Stomach (tissue), 9 donors: ENCODE measurements around the gene WDR77. TPM values are rescaled to one million over a fixed set of nuclear protein-coding genes. Genes with fewer than 3 reads are reported as not detected.
A peak's percentile ranks its signal among the peaks of the same experiment; 100 is the strongest.

ENCODE experiments used
- DNase-seq, 2 donors: peaks; one replicate each; pipeline versions ENCODE4 v3.0.0 to v3.0.0-alpha.2; 2013 to 2019
- H3K27ac ChIP-seq, 5 donors: fragments of 200-600 bp in 4 of 5; sonication (generic) in 4 of 5; one replicate each; pipeline ENCODE4 v1.5.1; 2013 to 2019; ENCODE audit warnings: mild to moderate bottlenecking in 1 of 5, moderate library complexity in 1 of 5
- H3K27me3 ChIP-seq, 3 donors: fragments of 200-600 bp; sonication (generic); one replicate each; pipeline ENCODE4 v1.5.1; 2017 to 2019; ENCODE audit warnings: mixed run types in 1 of 3
- H3K36me3 ChIP-seq, 4 donors: fragments of 200-600 bp; sonication (generic); 1 replicate in 3 of 4; 2 replicates in 1 of 4; pipeline ENCODE4 v1.5.1; 2016 to 2019
- H3K4me1 ChIP-seq, 4 donors: fragments of 200-600 bp; sonication (generic); one replicate each; pipeline ENCODE4 v1.5.1; 2016 to 2019
- H3K4me3 ChIP-seq, 4 donors: fragments of 200-600 bp; sonication (generic) in 3 of 4; one replicate each; pipeline ENCODE4 v1.5.1; 2016 to 2019; ENCODE audit warnings: mild to moderate bottlenecking in 1 of 4
- H3K9me3 ChIP-seq, 4 donors: fragments of 200-600 bp; sonication (generic); one replicate each; pipeline ENCODE4 v1.5.1; 2016 to 2019
- EP300 ChIP-seq: sonication (generic); formaldehyde crosslinking; IDR thresholded peaks from one replicate; pipeline ENCODE4 v1.6.1; 2017; ENCODE audit warnings: antibody characterized with exemption
- POLR2A ChIP-seq, 4 donors: fragments of 450-650 bp; IDR thresholded peaks; one replicate each; pipeline ENCODE4 v1.6.1; 2016; ENCODE audit warnings: antibody characterized with exemption in 4 of 4, control low read depth in 2 of 4, mild to moderate bottlenecking in 1 of 4, moderate library complexity in 1 of 4
- POLR2AphosphoS5 ChIP-seq, 3 donors: sonication (generic); formaldehyde crosslinking; IDR thresholded peaks; one replicate each; pipeline ENCODE4 v1.6.1; 2016; ENCODE audit warnings: antibody characterized with exemption in 3 of 3
- WGBS, 5 donors: extraction: QIAGEN DNeasy Blood & Tissue Kit in 3 of 5; methylation state at CpG; one replicate each; pipeline versions ENCODE4 v1.1.5 to v1.1.7; 2013 to 2018; 5-methylcytosine and 5-hydroxymethylcytosine counted together
- intact Hi-C: fragments of 100-400 bp; cut with DNase I; formaldehyde crosslinking; loops from one replicate; pipeline ENCODE4 v1.15.1; 2023; ENCODE audit warnings: low total_unique reads
- polyA plus RNA-seq, 3 donors: library from polyadenylated mRNA; stranded (reverse); fragments of 200-250 nt; gene quantifications; one replicate each; pipeline ENCODE4 v1.2.3, GENCODE V29; 2013
- small RNA-seq, 4 donors: library from RNA; depleted of rRNA; stranded (forward); fragments of <200 nt; gene quantifications; one replicate each; pipeline ENCODE3, GENCODE V24; 2016
- total RNA-seq, 5 donors: library from RNA; depleted of rRNA; stranded (reverse); fragments of >200 nt; gene quantifications; one replicate each; pipeline versions ENCODE4 v1.1.0 to v1.2.3, GENCODE V29; 2014 to 2016
- TF ChIP-seq, protein P1 (sequence below), 7 experiments: fragments of 450-650 bp in 4 of 7; fragments of 200-600 bp in 3 of 7; sonication (generic) in 3 of 7; IDR thresholded peaks; one replicate each; pipeline ENCODE4 v1.5.1; 2016 to 2019; ENCODE audit warnings: antibody characterized with exemption in 7 of 7, control low read depth in 2 of 7, mild to moderate bottlenecking in 1 of 7
- donor health status: healthy with polysubstance abuse.
- donor health status: Bipolar disorder and iron deficiency.
- donor health status: healthy.

Gene WDR77
- total and polyA plus RNA-seq, 8 donors = 5.8 to 31.2 (median 21.6) TPM

GRCh38 chr1:111402083-111402482 is 47.0 kb downstream of the WDR77 start:
- Histone ChIP-seq H3K27ac (no peak overlapping the region), H3K27me3 (peaks cover 0 to 8% (median 0%) of the 10 kb centered on the region in 3 donors), H3K4me3 (no peak overlapping the region), H3K4me1 (peaks cover 0 to 24% (median 14%) of the 10 kb centered on the region in 4 donors), H3K9me3 (no peaks in the 10 kb centered on the region), H3K36me3 (no peaks in the 10 kb centered on the region)
- TF ChIP-seq, protein P1, sequence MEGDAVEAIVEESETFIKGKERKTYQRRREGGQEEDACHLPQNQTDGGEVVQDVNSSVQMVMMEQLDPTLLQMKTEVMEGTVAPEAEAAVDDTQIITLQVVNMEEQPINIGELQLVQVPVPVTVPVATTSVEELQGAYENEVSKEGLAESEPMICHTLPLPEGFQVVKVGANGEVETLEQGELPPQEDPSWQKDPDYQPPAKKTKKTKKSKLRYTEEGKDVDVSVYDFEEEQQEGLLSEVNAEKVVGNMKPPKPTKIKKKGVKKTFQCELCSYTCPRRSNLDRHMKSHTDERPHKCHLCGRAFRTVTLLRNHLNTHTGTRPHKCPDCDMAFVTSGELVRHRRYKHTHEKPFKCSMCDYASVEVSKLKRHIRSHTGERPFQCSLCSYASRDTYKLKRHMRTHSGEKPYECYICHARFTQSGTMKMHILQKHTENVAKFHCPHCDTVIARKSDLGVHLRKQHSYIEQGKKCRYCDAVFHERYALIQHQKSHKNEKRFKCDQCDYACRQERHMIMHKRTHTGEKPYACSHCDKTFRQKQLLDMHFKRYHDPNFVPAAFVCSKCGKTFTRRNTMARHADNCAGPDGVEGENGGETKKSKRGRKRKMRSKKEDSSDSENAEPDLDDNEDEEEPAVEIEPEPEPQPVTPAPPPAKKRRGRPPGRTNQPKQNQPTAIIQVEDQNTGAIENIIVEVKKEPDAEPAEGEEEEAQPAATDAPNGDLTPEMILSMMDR (IDR thresholded peaks at IDR 0.05) = no peak
- TF ChIP-seq EP300 (no peak), POLR2AphosphoS5 (IDR thresholded peaks at IDR 0.05) (no peak), POLR2A (IDR thresholded peaks at IDR 0.05) (no peak)
- intact Hi-C loops = no loop called here
- 76 to 89% (median 83%) methylated on average over 5 of the region's 5 CpGs for WGBS, 5 donors
- DNase-seq = no peak

DNA sequence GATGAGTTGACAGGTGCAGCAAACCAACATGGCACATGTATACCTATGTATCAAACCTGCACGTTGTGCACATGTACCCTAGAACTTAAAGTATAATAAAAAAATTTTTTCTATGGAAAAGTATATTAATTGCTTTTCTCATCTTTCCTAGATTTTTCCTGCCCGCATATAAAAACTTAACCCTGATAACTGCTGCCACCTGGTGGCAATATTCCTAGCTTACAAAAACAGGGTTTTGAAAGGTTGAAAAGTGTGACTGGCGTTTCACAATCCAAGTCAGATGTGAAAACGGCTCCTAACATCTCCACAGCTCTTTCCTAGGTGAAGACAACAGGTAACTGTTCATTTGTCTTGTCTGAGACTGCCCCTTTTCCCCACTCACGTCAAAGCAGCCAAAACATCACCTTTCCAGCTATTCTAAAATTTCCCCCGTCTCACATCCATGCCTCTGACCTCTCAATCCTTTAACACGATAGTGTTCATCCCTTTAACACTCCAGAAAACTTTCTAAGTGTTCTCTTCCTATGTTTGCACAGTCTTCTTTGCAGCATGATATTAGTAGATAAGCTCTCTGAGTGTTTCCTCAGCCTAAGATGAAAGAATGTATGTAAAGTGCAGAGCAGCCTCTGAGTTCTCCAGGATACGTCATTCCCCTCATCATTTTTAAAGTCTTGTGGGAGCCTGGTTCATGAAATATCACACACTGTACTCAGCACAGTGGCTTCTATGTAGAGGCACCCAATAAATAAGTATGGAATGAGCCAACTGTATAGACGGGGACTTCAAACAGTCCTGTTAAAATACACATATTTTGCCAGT is 49.1 kb downstream of the WDR77 start:
- peaks cover 0 to 8% (median 0%) of the 10 kb centered on the region in 3 donors for H3K27me3 ChIP-seq
- TF ChIP-seq POLR2A (IDR thresholded peaks at IDR 0.05) = no peak
- no peak for TF ChIP-seq EP300
- no peak for TF ChIP-seq POLR2AphosphoS5 (IDR thresholded peaks at IDR 0.05)
- TF ChIP-seq, protein P1 (IDR thresholded peaks at IDR 0.05) = peak in 5 of 7 experiments; percentile 55 to 77 (median 69)
- DNase-seq = peak; percentile 63 to 73
- 19 to 28% (median 23%) methylated on average over 9 of the region's 9 CpGs for WGBS, 5 donors
- H3K36me3 ChIP-seq = no peaks in the 10 kb centered on the region
- no peak overlapping the region for H3K27ac ChIP-seq
- intact Hi-C loops = loop anchor here (5.0 kb wide), 1 partner anchor 178 kb away; no protein-coding TSS in a partner anchor
- H3K9me3 ChIP-seq = no peaks in the 10 kb centered on the region
- H3K4me1 ChIP-seq = peaks cover 0 to 12% (median 4%) of the 10 kb centered on the region in 4 donors
- no peak overlapping the region for H3K4me3 ChIP-seq

GRCh38 chr1:111392460-111392945 is 56.6 kb downstream of the WDR77 start:
- TF ChIP-seq EP300 (no peak), POLR2AphosphoS5 (IDR thresholded peaks at IDR 0.05) (no peak), POLR2A (IDR thresholded peaks at IDR 0.05) (no peak)
- TF ChIP-seq, protein P1 (IDR thresholded peaks at IDR 0.05) = no peak
- no peak for DNase-seq
- Histone ChIP-seq H3K4me1 (peaks cover 0 to 8% (median 4%) of the 10 kb centered on the region in 4 donors), H3K27ac (no peak overlapping the region), H3K9me3 (no peaks in the 10 kb centered on the region), H3K36me3 (no peaks in the 10 kb centered on the region), H3K4me3 (no peak overlapping the region), H3K27me3 (no peaks in the 10 kb centered on the region)
- WGBS, 5 donors = 89 to 97% (median 93%) methylated on average over 1 of the region's 1 CpG
- intact Hi-C loops = no loop called here

DNA sequence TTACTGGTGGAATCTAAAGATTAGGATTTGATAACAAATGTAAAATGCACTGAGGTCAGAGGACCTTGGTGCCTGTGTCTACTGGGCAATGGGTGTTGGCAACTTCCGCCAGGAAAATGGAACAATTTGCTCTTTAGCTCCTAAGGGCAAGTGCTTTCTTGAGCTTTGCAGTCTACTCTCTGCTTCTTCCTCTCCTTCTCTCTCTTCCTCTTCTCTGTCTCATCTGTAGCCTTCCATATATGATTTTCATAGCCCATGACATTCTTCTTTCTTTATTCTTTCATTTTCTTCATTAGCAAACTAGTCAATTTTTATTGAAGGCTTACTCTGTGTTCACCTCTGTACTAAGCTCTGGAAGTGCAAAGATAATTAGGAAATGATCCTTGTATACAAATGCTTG is 57.0 kb downstream of the WDR77 start:
- Histone ChIP-seq H3K9me3 (no peaks in the 10 kb centered on the region), H3K27me3 (no peaks in the 10 kb centered on the region), H3K4me3 (no peak overlapping the region), H3K36me3 (no peaks in the 10 kb centered on the region), H3K27ac (peak overlapping the region in 1 of 5 donors; percentile 20), H3K4me1 (peaks cover 0 to 8% (median 4%) of the 10 kb centered on the region in 4 donors)
- no peak for DNase-seq
- TF ChIP-seq EP300 (no peak), POLR2A (IDR thresholded peaks at IDR 0.05) (no peak), POLR2AphosphoS5 (IDR thresholded peaks at IDR 0.05) (no peak)
- TF ChIP-seq, protein P1 (IDR thresholded peaks at IDR 0.05) = no peak
- 13 to 86% (median 48%) methylated on average over 1 of the region's 1 CpG for WGBS, 5 donors
- intact Hi-C loops = no loop called here

Small RNA genes lying within 50 kb of the gene (small RNA-seq; reads per million reads assigned to genes)
- 0 reads per million in 4 donors for gene RF00019
- 0 reads per million in 4 donors for gene RNU6-792P

Other genes starting within 250 kb of the WDR77 start
- gene DENND2D, start 248.6 kb downstream of the WDR77 start, total RNA-seq = 100 to 1,000 TPM in 1 of 5 donors, 10 to 100 TPM in 4; 24.6 to 121 (median 36.0) TPM
- gene DENND2D, start 248.6 kb downstream of the WDR77 start, polyA plus RNA-seq = 10 to 100 TPM; 35.4 to 48.5 (median 42.9) TPM
- 10 to 100 TPM in 1 of 5 donors, 1 to 10 TPM in 1, not detected in 3; 2.8 to 28.1 TPM for gene CHI3L2, start 221.5 kb downstream of the WDR77 start, total RNA-seq
- 1 to 10 TPM; 1.4 to 5.7 (median 2.3) TPM for gene CHI3L2, start 221.5 kb downstream of the WDR77 start, polyA plus RNA-seq
- gene CHIA, start 158.4 kb downstream of the WDR77 start, total RNA-seq = 10 to 100 TPM in 1 of 5 donors, 1 to 10 TPM in 3, not detected in 1; 3.9 to 23.2 (median 8.4) TPM
- gene CHIA, start 158.4 kb downstream of the WDR77 start, polyA plus RNA-seq = 100 to 1,000 TPM in 2 of 3 donors, 10 to 100 TPM in 1; 69.0 to 604 (median 288) TPM
- 10 to 100 TPM in 1 of 5 donors, 1 to 10 TPM in 2, under 1 TPM in 1, not detected in 1; 0.45 to 18.5 (median 1.8) TPM for gene OVGP1, start 21.5 kb downstream of the WDR77 start, total RNA-seq
- gene OVGP1, start 21.5 kb downstream of the WDR77 start, polyA plus RNA-seq = 1 to 10 TPM in 1 of 3 donors, under 1 TPM in 2; 0.50 to 2.8 (median 0.76) TPM
- gene ATP5PB, start 208 bp upstream of the WDR77 start, total RNA-seq = 100 to 1,000 TPM in 3 of 5 donors, 10 to 100 TPM in 2; 21.6 to 362 (median 190) TPM
- 100 to 1,000 TPM; 207 to 373 (median 332) TPM for gene ATP5PB, start 208 bp upstream of the WDR77 start, polyA plus RNA-seq
- 10 to 100 TPM in 2 of 5 donors, 1 to 10 TPM in 3; 2.2 to 19.0 (median 3.2) TPM for gene C1orf162, start 24.7 kb upstream of the WDR77 start, total RNA-seq
- gene C1orf162, start 24.7 kb upstream of the WDR77 start, polyA plus RNA-seq = 10 to 100 TPM; 12.3 to 18.3 (median 17.1) TPM
- gene ADORA3, start 54.4 kb upstream of the WDR77 start, total RNA-seq = 10 to 100 TPM in 1 of 5 donors, 1 to 10 TPM in 2, under 1 TPM in 2; 0.29 to 44.3 (median 3.7) TPM
- gene ADORA3, start 54.4 kb upstream of the WDR77 start, polyA plus RNA-seq = 1 to 10 TPM; 1.2 to 5.9 (median 4.7) TPM
- gene TMIGD3, start 54.4 kb upstream of the WDR77 start, total RNA-seq = 1 to 10 TPM in 1 of 5 donors, not detected in 4; 7.6 TPM
- 1 to 10 TPM; 1.2 to 6.5 (median 2.7) TPM for gene TMIGD3, start 54.4 kb upstream of the WDR77 start, polyA plus RNA-seq
- 100 to 1,000 TPM in 1 of 5 donors, 10 to 100 TPM in 4; 20.9 to 138 (median 65.5) TPM for gene RAP1A, start 170.5 kb upstream of the WDR77 start, total RNA-seq
- gene RAP1A, start 170.5 kb upstream of the WDR77 start, polyA plus RNA-seq = 100 to 1,000 TPM in 1 of 3 donors, 10 to 100 TPM in 2; 74.3 to 175 (median 96.4) TPM